T follicular helper cell (primary cell): ENCODE measurements around the gene PHLDB3.
A peak's percentile ranks its signal among the peaks of the same experiment; 100 is the strongest.
"Not testable (repeated sequence)": the region's sequence is repeated elsewhere in the genome, so short reads cannot be mapped to it uniquely, and the experiment has no call there.

Experiments
- DNase-seq: peaks from one replicate; pipeline ENCODE4 v3.0.0-alpha.2; 2020; ENCODE audit warnings: low read depth
- total RNA-seq, 2 experiments: gene quantifications; one replicate each; lab custom pipeline; 2026; lab: John Stamatoyannopoulos, UW

Gene PHLDB3
- 16.9 to 31.3 reads per million in 2 experiments for total RNA-seq

DNA sequence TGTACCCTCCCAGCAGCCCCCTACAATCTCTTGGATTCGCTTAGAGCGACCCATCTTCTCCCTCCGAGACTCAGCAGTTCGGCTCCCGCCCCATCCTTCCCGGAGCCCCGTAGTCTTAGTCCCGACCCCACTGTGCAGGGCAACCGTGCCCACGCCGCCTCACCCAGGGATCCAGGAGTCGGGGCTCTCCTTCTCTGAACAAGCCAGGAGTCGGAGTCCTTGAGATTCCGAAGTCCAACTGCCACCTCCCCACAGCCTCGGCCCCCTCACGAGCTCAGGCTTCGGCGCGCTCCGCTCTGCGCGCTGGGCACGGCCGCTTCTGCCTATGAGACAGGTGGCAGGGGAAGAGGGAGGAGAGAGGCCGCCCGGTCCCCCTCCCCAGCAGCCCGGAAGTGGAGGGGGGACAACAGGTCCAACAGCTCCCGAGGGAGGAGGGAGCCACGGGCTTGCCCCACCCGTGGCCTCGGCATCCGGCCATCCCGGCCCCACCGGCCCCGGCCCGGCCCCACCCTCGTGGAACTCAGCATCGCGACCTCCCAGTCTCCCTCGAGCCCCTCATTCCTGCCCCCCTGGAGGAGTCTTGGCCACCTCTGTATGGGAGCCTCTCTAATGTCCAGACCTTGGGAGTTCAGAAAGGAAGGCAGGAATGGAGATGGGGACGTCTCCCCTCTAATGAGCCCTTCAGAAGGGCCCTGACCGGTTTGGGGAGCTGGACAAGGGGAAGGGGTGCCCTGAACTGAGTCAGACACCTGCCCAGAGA lies at the start of gene PHLDB3:
PHLDB3 (minus strand) TSS at position 321 of the 760 bp plus-strand sequence. CDS start 628 bp downstream, outside the sequence.
- DNase-seq: peak; percentile 21

- DNase-seq: no peak
Observed at GRCh38 chr19:43553656-43554055, 49.1 kb upstream of the PHLDB3 start.

- no peak for DNase-seq
Observed at GRCh38 chr19:43552616-43553015, 48.1 kb upstream of the PHLDB3 start.

GRCh38 chr19:43552198-43552450 lies 47.6 kb upstream of the PHLDB3 start:
- no peak for DNase-seq

- no peak for DNase-seq
Observed at GRCh38 chr19:43551399-43552197, 47.1 kb upstream of the PHLDB3 start.

DNA sequence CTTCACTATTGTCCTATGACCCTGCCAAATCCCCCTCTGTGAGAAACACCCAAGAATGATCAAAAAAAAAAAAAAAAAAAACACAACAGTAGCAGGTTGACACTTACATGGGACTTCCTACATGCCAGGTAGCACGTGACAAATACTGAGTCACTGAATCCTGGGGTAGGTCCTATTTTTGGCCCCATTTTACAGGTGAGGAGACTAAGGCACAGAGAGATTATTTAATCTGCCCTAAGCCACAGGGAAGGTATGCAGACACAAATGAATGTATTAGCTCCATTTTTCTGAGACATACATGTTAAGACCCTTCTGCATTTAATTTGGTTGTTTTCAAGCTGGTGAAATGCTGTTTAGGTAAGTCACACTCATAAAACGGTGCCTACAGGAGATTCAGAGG lies 44.2 kb upstream of the PHLDB3 start:
- no peak for DNase-seq

DNA sequence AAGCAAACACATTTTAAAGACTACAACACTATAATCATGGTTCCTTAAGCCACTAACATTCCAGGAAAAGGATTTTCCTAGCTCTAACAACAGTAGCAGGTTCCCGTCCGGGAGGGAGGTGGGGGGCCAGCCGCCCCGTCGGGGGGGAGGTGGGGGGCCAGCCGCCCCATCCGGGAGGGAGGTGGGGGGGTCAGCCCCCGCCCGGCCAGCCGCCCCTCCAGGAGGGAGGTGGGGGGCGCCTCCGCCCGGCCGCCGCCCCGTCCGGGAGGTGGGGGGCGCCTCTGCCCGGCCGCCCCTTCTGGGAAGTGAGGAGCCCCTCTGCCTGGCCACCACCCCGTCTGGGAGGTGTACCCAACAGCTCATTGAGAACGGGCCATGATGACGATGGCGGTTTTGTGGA lies 43.4 kb upstream of the PHLDB3 start:
- DNase-seq: not testable (repeated sequence)

- no peak for DNase-seq
Observed at GRCh38 chr19:43546581-43546980, 42.0 kb upstream of the PHLDB3 start.

GRCh38 chr19:43545981-43546380 lies 41.4 kb upstream of the PHLDB3 start:
- DNase-seq: no peak

GRCh38 chr19:43545276-43545675 lies 40.7 kb upstream of the PHLDB3 start:
- no peak for DNase-seq

DNA sequence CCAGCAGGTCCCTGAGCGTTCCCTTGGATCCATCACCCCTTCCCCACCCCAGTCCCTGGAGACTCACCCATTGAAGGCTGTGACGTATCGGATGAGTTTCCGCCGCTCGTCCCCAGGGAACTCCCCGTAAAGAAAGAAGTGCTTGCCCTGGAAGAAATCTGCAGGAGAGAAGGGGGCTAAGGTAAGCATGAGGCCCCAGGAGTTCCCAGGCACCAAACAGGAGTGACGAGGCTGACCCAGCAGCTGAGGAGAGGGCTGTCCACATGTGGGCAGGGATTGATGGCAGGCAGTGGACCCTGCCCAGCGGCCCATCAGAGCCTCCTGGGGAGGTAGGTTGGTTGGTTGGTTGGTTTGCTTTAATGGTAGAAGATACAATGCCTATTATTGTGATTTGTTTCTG lies 39.5 kb upstream of the PHLDB3 start:
- DNase-seq: no peak

DNA sequence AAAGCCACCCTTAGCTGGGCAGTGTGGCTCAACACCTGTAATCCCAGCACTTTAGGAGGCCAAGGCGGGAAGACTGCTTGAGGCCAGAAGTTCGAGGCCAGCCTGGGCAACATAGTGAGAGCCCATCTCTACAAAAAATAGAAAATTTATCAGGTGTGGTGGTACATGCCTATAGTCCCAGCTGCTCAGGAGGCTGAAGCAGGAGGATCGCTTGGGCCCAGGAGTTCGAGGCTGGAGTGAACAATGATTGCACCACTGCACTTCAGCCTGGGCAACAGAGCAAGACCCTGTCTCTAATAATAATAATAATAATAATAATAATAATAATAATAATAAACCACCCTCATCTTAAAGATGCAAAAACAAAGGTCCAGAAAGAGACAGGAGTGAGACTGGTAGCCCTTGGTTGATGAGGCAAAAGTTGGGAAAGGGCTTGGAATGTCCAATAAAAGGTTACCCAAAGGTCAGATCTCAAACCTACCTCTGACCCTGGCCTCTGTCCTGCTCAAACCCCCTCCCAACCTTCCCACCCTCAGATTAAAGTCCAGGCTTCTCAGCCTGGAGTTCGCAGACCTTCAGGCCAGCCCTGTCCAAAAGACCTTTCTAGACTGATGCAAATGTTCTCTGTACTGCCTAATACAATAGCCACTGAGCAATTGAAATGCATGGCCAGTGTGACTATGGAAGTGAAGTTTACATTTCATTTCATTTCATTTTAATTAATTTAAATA lies 37.5 kb upstream of the PHLDB3 start:
- no peak for DNase-seq

DNA sequence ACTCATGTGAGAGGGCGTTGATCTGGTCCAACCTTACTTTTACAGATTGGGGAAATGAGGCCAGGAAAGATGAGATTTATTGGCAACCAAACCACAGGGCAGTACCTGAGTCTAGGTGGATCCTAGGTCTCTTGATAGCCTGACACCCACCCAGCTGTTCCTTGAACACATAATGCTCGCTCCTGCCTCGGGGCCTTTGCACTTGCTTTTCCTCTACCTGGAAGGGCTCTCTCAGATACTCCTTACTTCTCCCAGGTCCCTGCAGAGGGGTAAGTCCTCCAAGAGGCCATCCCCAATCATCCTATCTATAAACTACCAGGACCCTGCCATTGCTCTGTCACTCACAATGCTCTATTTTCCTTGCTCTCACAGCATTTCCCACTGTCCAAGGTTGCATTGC lies 35.8 kb upstream of the PHLDB3 start:
- no peak for DNase-seq

DNA sequence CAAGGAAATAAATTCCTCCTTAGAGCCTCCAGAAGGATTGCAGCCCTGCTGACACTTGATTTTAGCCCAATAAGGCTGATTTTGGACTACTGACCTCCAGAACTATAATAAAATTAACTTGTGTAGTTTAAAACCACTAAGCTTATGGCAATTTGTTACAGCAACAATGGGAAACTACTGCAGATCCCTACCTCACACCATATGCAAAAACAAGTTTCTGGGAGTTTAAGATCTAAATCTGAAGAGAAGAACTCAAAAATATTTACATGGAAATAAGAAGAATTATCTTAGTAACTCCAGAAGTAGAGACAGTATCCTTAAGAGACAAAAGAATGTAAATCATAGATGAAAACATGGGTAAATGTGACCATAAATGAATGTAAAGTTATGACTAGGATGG lies 34.4 kb upstream of the PHLDB3 start:
- no peak for DNase-seq

DNA sequence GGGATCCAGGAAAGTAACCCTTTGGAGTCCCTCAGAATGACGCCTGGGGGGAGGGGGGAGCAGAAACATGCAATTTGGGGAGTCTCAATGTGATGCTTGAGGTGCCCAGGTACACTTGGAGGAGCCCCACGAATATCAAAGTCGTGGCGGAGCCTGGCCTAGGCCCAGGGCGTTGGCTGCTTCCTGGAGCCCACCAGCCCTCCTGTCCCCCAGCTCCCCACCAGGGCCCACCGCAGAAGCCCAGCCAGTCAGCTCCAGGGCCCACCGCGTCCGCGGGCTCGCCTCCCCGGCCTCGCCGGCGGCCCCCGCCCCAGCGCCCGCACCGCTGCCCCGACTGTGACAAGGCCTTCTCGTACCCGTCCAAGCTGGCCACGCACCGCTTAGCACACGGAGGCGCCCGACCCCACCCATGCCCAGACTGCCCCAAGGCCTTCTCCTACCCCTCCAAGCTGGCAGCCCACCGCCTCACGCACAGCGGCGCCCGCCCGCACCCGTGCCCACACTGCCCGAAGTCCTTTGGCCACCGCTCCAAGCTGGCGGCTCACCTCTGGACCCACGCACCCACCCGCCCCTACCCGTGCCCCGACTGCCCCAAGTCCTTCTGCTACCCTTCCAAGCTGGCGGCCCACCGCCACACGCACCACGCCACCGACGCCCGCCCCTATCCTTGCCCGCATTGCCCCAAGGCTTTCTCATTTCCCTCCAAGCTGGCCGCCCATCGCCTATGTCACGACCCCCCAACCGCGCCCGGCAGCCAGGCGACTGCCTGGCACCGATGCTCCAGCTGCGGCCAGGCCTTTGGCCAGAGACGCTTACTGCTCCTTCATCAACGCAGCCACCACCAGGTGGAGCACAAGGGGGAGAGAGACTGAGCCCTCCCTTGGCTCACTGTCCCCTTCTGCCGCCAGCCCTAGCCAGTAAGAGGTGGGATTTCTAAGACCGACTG lies 30.5 kb upstream of the PHLDB3 start:
- DNase-seq: no peak

DNA sequence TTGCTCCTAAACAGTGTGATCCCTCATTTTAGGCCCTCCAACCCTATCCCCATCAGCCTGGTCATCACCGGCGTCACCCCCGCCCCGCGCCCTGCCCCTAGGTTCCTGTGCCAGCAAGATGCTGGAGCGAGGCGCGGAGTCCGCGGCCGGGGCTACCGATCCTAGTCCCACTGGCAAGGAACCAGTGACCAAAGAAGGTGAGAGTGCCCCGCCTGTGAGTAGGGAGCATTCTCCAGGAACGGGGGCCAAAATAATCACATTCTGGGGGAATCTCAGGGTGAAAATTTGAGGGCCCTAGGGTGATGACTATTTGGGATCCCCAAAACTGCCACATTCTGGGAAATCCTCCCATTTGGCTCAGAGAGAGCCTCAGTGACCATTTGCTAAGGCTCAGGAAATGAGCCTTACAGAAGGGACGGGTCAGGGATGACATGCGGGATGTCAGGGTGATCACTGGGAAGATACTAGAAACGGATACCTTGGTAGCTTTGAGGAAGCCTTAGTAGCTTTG lies 29.8 kb upstream of the PHLDB3 start:
- DNase-seq: no peak

DNA sequence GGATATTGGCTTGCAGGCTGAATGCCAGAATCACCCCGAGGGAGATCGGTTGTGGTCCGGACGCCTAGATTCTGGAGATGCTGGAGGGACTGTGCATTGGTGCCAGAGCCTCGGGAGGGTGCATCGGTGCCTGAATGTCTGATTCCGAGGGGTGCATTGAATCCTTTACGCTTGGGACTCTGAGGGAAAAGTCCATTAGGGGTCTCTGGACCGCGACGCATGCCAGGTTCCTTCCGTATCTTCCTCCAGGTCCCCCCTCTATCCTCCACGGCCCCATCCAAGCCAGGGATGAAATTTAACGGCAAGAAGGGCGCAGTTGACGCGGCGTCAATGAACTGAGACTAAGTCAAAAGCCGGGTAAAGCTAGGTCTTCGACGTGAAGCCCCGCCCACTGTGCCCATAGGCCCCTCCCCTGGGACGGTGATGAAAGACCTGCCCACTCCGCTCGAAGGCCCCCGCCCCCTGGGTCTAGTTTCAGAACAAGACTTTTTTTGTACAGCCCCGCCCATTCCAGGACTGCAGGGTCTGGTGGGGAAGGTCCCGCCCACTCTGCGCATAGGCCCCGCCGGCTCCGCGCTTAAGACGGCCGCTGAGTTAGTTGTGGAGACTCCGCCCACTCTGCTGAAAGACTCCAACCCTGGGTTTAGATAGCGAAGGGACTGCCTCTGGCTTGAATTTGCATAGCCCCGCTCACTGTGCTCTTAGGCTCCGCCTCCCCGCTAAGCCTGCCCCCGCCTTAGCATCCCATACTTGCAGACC lies 29.2 kb upstream of the PHLDB3 start:
- DNase-seq: peak; percentile 89

GRCh38 chr19:43532962-43533545 lies 28.5 kb upstream of the PHLDB3 start, which contains the start of gene ZNF575:
ZNF575 (plus strand) TSS chr19:43533188; CDS start chr19:43534423, 1,235 bp downstream.
- DNase-seq: peak; percentile 69

DNA sequence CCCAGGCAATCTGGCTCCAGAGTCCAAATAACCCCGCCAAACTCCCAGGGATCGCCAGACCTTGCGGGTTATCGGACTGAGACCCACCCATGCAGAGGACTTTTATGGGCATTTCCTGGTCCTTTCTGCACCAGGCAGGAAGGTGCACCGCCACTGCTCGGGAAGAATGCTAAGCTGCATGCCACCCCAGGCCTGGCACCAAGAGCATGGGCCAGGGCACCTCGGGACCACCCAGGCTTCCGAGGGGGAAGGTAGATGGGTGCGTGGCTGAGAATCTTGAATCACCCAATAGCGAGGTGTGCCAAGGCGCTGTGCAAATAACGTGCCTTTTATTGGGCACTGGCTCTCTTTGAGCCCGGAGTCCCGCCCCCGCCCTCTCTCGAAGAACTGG lies 28.0 kb upstream of the PHLDB3 start:
- no peak for DNase-seq
